Measurements from ENCODE around the gene THAP4.
"Not testable (repeated sequence)": the region's sequence is repeated elsewhere in the genome, so short reads cannot be mapped to it uniquely, and the experiment has no call there.

GRCh38 chr2:241589863-241590262 lies 47.1 kb downstream of the THAP4 start:
- TF ChIP-seq SMC3 (IDR thresholded peaks at IDR 0.05; ENCODE audit: low read depth, low read length); CTCF (conservative IDR thresholded peaks at IDR 0.05; ENCODE audit: low read depth, low read length); POLR2A (IDR thresholded peaks at IDR 0.05; ENCODE audit: low read depth, low read length); RAD21 (IDR thresholded peaks at IDR 0.05; ENCODE audit: low read length): not testable (repeated sequence)
